ENCODE data around the gene FAM193A.
"Not testable (repeated sequence)": the region's sequence is repeated elsewhere in the genome, so short reads cannot be mapped to it uniquely, and the experiment has no call there.

FAM193A gene

GRCh38 chr4:2515830-2516550, 20.5 kb upstream of the FAM193A start:
- DNase-seq = no peak

GRCh38 chr4:2516635-2517034, 19.8 kb upstream of the FAM193A start:
- no peak for DNase-seq

DNA sequence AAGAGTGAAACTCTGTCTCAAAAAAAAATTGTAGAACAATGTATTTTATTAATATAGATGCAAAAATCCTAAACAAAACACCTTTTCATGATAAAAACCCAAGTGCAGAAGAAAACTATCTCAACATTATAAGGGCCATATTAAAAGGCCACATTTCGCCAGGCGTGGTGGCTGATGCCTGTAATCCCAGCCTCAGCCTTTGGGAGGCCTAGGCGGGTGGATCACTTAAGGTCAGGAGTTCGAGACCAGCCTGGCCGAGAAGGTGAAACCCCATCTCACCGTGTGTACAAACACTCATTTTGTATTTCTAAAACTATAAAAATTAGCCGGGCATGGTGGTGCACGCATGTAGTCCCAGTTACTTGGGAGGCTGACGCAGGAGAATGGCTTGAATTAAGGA, 9.9 kb upstream of the FAM193A start:
- no peak for DNase-seq

- no peak for DNase-seq
Observed at GRCh38 chr4:2534904-2535375, 1.5 kb upstream of the FAM193A start.

DNA sequence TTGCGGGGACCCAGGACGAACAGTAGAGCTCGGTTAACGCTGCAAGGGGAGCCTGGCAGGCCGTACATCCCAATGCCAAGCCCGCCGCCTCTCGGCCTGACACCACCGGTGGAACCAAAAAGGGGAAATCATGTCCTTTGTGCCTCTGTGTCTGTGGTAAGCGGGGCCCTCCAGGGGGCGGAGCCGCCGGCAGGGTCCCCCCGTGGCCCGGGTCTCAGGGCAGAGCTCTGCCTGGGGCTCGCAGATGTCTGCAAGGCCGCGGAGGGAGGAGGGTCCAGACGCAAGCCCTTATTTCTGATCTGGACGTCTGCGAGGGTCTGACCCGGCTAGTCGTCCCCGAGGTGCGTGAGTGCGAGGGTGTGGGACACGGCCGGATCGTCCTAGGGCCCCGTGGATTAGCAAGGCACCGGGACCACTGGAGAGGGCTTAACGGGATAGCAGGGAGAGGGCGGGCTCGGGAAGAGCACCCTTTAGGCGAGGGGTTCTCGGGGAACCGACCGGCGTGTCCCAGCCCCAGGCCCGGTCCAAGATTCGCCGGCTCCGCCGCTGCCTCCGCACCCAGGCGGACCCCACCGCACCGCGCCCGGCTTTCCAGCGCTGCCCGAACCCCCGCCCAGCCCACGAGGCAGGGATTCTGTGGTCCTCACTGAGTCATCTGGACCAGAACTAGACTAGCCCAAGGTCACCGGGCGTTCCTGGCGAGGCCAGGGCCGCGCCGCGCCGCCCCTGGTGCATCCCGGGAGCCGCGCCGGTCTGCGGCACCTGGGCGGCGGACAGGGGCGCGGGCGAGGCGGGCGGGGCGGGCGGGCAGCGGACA, 863 bp upstream of the FAM193A start:
- DNase-seq = peak; percentile 87

- DNase-seq = peak; percentile 77
Observed at GRCh38 chr4:2537011-2537830, 774 bp downstream of the FAM193A start.

DNA sequence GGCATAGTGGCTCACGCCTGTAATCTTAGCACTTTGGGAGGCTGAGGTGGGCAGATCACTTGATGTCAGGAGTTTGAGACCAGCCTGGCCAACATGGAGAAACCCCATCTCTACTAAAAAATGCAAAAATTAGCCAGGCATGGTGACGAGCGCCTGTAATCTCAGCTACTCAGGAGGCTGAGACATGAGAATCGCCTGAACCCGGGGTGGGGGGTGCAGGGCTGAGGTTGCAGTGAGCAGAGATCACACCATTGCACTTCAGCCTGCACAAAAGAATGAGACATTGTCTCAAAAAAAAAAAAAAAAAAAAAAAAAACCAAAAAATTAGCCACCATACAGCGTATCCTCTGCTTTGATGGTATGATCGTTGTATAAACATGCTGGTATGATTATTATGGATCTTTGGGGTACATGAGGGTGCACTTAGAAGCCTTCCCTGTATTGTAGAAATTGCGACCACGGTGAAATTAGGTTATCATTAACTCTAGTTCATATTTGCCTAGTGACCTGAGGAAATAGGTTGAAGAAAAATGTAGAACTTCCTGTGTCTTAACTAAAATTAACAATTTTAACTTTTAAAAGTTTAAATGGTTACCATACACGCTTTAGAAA, 7.2 kb downstream of the FAM193A start:
- DNase-seq = not testable (repeated sequence)

DNA sequence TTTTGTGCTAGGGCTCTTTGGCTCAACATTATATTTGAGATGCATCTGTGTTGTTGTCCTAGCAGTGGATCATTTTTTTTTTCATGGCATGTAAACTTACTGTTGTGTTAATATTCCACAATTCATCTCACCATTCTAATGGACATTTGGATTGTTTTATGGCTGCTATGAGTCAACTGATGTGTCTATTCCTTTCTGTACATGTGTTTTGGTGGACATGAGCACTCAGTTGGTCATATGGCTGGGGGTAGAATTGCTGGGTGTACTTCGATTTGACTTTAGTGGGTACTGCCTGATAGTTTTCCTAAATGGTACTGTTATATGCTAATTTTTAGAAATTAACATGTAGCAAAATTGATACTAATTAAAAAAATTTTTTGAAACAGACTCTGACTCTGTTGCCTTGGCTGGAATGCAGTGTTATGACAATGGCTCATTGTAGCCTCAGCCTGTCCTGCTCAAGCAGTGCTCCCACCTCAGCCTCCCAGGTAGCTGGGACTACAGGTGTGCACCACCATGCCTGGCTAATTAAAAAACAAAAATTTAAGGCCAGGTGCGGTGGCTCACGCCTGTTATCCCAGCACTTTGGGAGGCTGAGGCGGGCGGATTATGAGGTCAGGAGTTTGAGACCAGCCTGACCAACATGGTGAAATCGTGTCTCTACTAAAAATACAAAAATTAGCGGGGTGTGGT, 9.0 kb downstream of the FAM193A start:
- no peak for DNase-seq

- no peak for DNase-seq
Observed at GRCh38 chr4:2546286-2546823, 9.9 kb downstream of the FAM193A start.

DNA sequence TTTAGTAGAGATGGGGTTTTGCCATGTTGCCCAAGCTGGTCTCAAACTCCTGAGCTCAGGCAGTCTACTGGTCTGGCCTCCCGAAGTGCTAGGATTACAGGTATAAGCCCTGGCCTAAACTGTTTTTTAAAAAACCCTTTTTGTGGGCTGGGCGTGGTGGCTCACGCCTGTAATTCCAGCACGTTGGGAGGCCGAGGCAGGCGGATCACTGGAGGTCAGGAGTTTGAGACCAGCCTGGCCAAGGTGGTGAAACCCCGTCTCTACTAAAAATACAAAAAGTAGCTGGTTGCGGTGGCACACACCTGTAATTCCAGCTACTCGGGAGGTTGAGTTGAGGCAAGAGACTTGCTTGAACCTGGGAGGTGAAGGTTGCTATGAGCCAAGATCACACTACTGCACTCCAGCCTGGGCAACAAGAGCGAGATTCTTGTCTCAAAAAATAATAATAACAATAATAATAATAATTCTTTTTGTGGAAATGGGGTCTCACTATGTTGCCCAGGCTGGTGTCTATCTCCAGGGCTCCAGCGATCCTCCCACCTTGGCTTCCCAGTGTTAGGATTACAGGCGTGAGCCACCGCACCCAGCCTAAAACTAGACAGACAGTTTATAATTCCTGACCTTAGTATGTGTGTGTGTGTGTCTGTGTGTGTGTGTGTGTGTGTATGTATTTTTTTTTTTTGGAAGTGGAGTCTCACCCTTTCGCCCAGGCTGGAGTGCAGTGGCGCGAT, 10.7 kb downstream of the FAM193A start:
- not testable (repeated sequence) for DNase-seq

- no peak for DNase-seq
Observed at GRCh38 chr4:2551118-2551517, 14.7 kb downstream of the FAM193A start.

- no peak for DNase-seq
Observed at GRCh38 chr4:2552806-2553205, 16.4 kb downstream of the FAM193A start.

- no peak for DNase-seq
Observed at GRCh38 chr4:2558301-2558700, 21.9 kb downstream of the FAM193A start.

GRCh38 chr4:2560167-2560566, 23.7 kb downstream of the FAM193A start:
- no peak for DNase-seq

DNA sequence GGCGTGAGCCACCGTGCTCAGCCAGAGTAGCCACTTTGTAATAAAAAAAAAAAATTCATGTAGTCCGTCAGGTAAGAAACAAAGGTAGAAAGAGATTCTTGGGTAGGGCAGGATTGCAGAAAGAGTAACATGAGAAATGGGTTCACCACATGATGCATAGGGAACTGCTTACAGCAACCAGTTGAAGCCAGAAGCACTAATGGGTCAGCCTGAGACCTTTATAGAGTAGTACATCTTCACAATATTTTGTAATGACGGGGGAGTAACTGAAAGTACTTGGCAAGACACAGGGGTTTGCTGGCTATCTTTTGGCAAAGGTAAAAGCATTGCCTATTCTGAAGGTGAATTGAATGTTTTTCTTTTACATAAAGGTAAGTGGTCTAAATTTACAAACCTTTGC, 29.1 kb downstream of the FAM193A start:
- DNase-seq = no peak

- DNase-seq = no peak
Observed at GRCh38 chr4:2570036-2570435, 33.6 kb downstream of the FAM193A start.

- DNase-seq = no peak
Observed at GRCh38 chr4:2570551-2571222, 34.2 kb downstream of the FAM193A start.

- no peak for DNase-seq
Observed at GRCh38 chr4:2572076-2572475, 35.6 kb downstream of the FAM193A start.

GRCh38 chr4:2572866-2573265, 36.4 kb downstream of the FAM193A start:
- no peak for DNase-seq

DNA sequence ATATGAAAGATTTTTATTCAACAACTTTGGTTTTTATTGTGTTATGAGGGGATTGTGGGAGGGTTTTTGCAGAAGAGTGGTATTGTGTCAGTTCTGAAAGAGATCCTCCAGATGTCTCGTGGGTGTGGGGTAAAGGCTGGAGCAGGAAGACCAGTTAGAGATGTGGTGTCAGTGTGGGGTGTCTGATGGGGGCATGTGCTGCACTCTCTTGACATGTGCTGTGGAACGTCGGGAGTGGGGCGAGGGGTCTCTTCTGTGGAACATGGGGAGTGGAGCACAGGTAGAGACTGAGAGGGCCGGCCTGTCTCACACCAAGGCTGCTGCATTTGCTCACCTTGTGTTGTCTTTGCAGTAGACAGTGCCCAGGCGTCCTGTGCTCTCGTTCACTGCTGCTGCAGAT, 37.6 kb downstream of the FAM193A start:
- DNase-seq = no peak

DNA sequence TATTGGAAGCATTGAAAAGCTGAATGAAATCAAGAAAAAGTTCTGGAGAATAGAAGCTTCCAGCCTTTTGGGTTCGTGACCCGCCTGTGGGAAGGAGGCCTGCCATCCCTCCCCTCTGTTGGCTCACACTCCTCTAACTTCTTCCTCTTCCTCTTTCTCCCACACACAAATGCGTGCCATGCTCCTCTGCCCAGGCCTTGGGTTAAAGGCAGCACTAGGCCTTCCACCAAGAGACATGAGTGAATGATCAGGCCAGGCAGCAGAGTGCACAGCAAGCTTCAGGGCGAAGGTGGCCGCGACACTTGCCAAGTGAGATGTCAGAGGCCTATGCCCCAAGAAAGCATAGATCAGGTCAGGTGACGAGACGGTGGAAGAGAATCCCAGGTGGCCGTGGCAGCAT, 38.4 kb downstream of the FAM193A start:
- no peak for DNase-seq
